Psoas muscle (tissue), 8 donors: Measurements from ENCODE around the gene SPNS2. TPM values are rescaled to one million over a fixed set of nuclear protein-coding genes. Genes with fewer than 3 reads are reported as not detected.

ENCODE experiments used
- ATAC-seq, 4 donors: fragments of 200-7000 bp; cut with Tn5 transposase; one replicate each; pipeline ENCODE4 v1.9.1; 2020; ENCODE audit warnings: moderate library complexity in 3 of 4, mild to moderate bottlenecking in 2 of 4
- DNase-seq, 2 donors: peaks; one replicate each; pipeline ENCODE4 v3.0.0-alpha.2; 2020
- H3K27ac ChIP-seq: fragments of 200-600 bp; one replicate; pipeline ENCODE4 v1.8.0; 2022
- H3K27me3 ChIP-seq, 3 donors: fragments of 200-600 bp in 1 of 3; one replicate each; pipeline versions ENCODE4 v1.6.1 to v1.8.0; 2013 to 2022; ENCODE audit warnings: low read length in 2 of 3, mild to moderate bottlenecking in 2 of 3, moderate library complexity in 1 of 3; ENCODE audit not compliant: insufficient read depth in 3 of 3
- H3K36me3 ChIP-seq, 2 donors: fragments of 200-600 bp in 1 of 2; one replicate each; pipeline versions ENCODE4 v1.6.1 to v1.8.0; 2013 to 2022; ENCODE audit warnings: low read depth in 1 of 2, mild to moderate bottlenecking in 1 of 2, moderate library complexity in 1 of 2; ENCODE audit not compliant: insufficient read depth in 1 of 2
- H3K4me1 ChIP-seq: fragments of 200-600 bp; one replicate; pipeline ENCODE4 v1.8.0; 2022
- H3K4me3 ChIP-seq: fragments of 200-600 bp; one replicate; pipeline ENCODE4 v1.8.0; 2022; ENCODE audit warnings: mild to moderate bottlenecking
- H3K9me3 ChIP-seq: fragments of 200-600 bp; one replicate; pipeline ENCODE4 v1.8.0; 2022
- WGBS, 3 donors: extraction: QIAGEN DNeasy Blood & Tissue Kit; methylation state at CpG; one replicate each; pipeline versions ENCODE4 v1.1.6 to v1.1.7; 2013; 5-methylcytosine and 5-hydroxymethylcytosine counted together
- intact Hi-C, 2 donors: fragments of 100-400 bp; cut with DNase I; formaldehyde crosslinking; loops; one replicate each; pipeline versions ENCODE4 v1.11.0 to v1.14.2; 2022
- long read RNA-seq, 2 donors: library from polyadenylated mRNA; unstranded; transcript quantifications; one replicate each; pipeline ENCODE4 v2.0.0, GENCODE V29; 2021
- polyA plus RNA-seq, 3 donors: library from polyadenylated mRNA; stranded (reverse); fragments of 200-250 nt; gene quantifications; one replicate each; pipeline ENCODE4 v1.2.3, GENCODE V29; 2013
- total RNA-seq, 4 donors: library from RNA; stranded (reverse); fragmentation: NEBNext Ultra II Directional in 2 of 4; extraction: Animal tissue kit (Norgen Biotek cat#: 25700) in 2 of 4; gene quantifications; one replicate each; pipeline versions ENCODE4 v1.2.1 to v1.2.4, GENCODE V29; 2021 to 2023
- TF ChIP-seq, protein P1 (sequence below): fragments of 200-600 bp; IDR thresholded peaks from one replicate; pipeline ENCODE4 v1.8.0; 2022; ENCODE audit warnings: antibody characterized with exemption
- donor health status: healthy with polysubstance abuse.
- donor health status: DM: no; HTN: no; CAD: no; lungs with moderate emphysema.
- donor health status: Bipolar disorder and iron deficiency.
- donor health status: healthy.
- donor health status: DM: yes; HTN: yes; CAD: no.
- donor health status: DM: no; HTN: no; CAD: no.
- donor health status: DM: no; HTN: no; CAD: no.
- donor health status: DM: yes; HTN: yes; CAD: no.

Gene SPNS2
- total RNA-seq (1 to 10 TPM; 3.5 to 7.1 (median 6.3) TPM), polyA plus RNA-seq (10 to 100 TPM in 1 of 3 donors, 1 to 10 TPM in 2; 6.0 to 10.6 (median 7.4) TPM)
- long read RNA-seq, donor 1, partial matches to known transcripts = 2 of 7 reads
- long read RNA-seq, donor 1, other reads (novel, unspliced or antisense) = 2 of 7 reads
- long read RNA-seq, donor 2, transcript SPNS2-201 (13 exons, 3,447 nt) = major isoform, 9 of 19 reads
- long read RNA-seq, donor 2, partial matches to known transcripts = 1 of 19 reads
- long read RNA-seq, donor 2, other reads (novel, unspliced or antisense) = 9 of 19 reads

- intact Hi-C loops = loop anchor here in 1 of 2 donors (2.0 kb wide), 1 partner anchor 78 kb away; no protein-coding TSS in a partner anchor
- Histone ChIP-seq H3K4me1 (peaks cover 14% of the 10 kb centered on the region), H3K27me3 (peaks cover 0 to 18% (median 14%) of the 10 kb centered on the region in 3 donors), H3K27ac (peak within 1 kb of the TSS; percentile 36), H3K36me3 (no peaks in the 10 kb centered on the region), H3K9me3 (no peaks in the 10 kb centered on the region), H3K4me3 (peak within 1 kb of the TSS; percentile 60)
- peak; percentile 74 to 83 for DNase-seq
- TF ChIP-seq, protein P1, sequence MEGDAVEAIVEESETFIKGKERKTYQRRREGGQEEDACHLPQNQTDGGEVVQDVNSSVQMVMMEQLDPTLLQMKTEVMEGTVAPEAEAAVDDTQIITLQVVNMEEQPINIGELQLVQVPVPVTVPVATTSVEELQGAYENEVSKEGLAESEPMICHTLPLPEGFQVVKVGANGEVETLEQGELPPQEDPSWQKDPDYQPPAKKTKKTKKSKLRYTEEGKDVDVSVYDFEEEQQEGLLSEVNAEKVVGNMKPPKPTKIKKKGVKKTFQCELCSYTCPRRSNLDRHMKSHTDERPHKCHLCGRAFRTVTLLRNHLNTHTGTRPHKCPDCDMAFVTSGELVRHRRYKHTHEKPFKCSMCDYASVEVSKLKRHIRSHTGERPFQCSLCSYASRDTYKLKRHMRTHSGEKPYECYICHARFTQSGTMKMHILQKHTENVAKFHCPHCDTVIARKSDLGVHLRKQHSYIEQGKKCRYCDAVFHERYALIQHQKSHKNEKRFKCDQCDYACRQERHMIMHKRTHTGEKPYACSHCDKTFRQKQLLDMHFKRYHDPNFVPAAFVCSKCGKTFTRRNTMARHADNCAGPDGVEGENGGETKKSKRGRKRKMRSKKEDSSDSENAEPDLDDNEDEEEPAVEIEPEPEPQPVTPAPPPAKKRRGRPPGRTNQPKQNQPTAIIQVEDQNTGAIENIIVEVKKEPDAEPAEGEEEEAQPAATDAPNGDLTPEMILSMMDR = no peak
- 1 to 2% (median 1%) methylated on average over 33 to 115 of the region's 117 CpGs for WGBS, 3 donors
- ATAC-seq = peak; percentile 85 to 93 (median 90)
These were observed at the start of gene SPNS2 for GRCh38 chr17:4498461-4499397. Gene SPNS2, plus strand, starts transcription at chr17:4498881. Its CDS starts 167 bp downstream, at chr17:4499048.

DNA sequence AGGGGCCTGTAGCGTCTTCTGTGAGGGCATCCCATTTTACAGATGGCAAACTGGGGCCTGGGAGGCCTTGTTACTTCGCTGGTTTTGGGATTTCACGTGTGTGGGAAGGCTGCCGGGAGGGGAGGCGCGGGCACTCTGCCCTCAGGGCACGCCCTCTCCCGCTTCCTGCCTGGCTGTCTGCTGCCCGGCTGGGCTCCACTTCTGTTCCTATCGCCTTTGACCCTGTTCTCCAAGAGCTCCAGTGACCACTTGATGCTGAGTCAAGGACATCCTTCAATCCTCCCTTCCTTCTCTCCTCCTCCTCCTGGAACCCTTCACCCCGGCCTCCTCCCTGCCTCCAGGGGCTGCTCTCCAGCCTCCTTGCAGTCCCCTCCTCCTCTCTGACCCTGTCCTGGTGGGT, 48.9 kb upstream of the SPNS2 start:
- H3K4me1 ChIP-seq = no peaks in the 10 kb centered on the region
- H3K27ac ChIP-seq = no peak overlapping the region
- no peaks in the 10 kb centered on the region for H3K27me3 ChIP-seq
- 47 to 54% (median 48%) methylated on average over 9 to 11 of the region's 11 CpGs for WGBS, 3 donors
- no peaks in the 10 kb centered on the region for H3K36me3 ChIP-seq
- no peak overlapping the region for H3K4me3 ChIP-seq
- ATAC-seq (no peak), DNase-seq (no peak)
- TF ChIP-seq, protein P1 = no peak
- intact Hi-C loops = loop anchor here in 1 of 2 donors (10.0 kb wide), 1 partner anchor 185 kb away; no protein-coding TSS in a partner anchor
- no peaks in the 10 kb centered on the region for H3K9me3 ChIP-seq

DNA sequence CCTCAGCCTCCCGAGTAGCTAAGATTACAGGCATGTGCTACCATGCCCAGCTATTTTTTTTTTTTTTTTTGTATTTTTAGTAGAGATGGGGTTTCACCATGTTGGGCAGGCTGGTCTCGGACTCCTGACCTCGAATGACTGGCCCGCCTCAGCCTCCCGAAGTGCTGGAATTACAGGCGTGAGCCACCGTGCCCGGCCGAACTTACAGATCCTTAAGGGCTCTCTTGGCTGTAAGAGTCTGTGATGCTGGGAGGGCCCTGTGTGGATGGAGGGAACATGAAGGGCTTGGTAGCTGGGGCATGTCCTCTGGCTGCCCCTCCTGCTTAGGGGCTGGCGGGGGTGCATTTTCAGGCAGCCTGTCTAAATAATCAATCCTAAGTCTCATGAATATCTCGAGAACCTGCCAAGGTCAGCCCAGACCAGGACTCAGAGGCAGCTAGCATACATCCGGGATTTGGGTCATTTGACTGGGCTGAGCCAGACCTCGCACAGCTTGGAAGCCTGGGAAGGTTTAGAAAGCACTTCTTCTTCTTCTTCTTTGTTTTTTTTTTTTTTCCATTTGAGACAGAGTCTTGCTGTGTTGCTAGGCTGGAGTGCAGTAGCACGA, 47.9 kb upstream of the SPNS2 start:
- Histone ChIP-seq H3K27ac (no peak overlapping the region), H3K9me3 (no peaks in the 10 kb centered on the region), H3K36me3 (no peaks in the 10 kb centered on the region), H3K4me1 (no peaks in the 10 kb centered on the region), H3K27me3 (no peaks in the 10 kb centered on the region), H3K4me3 (no peak overlapping the region)
- intact Hi-C loops = no loop called here
- TF ChIP-seq, protein P1 = no peak
- DNase-seq (no peak), ATAC-seq (no peak)
- WGBS, 3 donors = 80 to 83% (median 83%) methylated on average over 14 of the region's 14 CpGs

DNA sequence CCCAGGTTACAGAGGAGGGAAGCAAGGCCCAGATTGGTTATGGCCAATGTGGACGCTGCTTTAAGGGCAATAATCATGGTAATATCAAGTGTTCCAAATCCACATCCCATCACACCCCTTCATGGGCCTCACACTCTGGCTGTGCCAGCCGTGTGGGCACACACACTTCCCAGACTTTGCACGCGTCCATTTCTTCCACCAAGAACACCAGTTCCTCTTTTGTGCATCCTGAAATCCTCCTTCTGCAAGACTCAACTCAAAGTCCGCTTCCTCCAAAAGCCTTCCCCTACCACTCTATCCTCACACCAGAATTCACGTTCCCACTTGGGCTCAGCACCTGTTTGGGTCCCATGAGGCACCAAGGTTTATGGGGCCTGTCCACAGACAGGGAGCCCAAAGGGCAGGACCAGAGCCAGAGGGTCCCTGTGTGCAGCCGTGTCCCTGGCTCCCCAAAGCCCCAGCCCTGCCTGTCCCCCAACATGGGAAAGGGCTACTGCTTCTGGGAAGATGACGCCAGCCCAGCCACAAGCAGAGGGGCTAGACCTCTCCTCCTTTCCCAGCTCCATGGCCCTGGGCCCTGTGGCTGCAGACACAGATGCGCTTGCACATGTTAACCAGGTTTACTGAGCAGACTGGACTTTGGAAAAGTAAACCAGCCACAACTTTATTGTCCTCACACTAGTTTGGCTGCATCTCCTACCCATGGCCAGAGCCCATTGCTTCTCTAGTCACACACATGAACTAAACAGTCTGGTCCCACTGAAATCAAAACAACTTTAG, 44.7 kb upstream of the SPNS2 start:
- ATAC-seq (no peak), DNase-seq (no peak)
- TF ChIP-seq, protein P1 = no peak
- intact Hi-C loops = no loop called here
- Histone ChIP-seq H3K36me3 (no peaks in the 10 kb centered on the region), H3K4me1 (no peaks in the 10 kb centered on the region), H3K9me3 (no peaks in the 10 kb centered on the region), H3K27me3 (no peaks in the 10 kb centered on the region), H3K27ac (no peak overlapping the region), H3K4me3 (no peak overlapping the region)
- 84 to 86% (median 85%) methylated on average over 9 of the region's 9 CpGs for WGBS, 3 donors
